Fibroblast of pulmonary artery (primary cell): ENCODE data around the gene TRIO.

Source experiments
- DNase-seq: peaks from one replicate; pipeline ENCODE4 v3.0.0-alpha.2; 2010; ENCODE audit warnings: low read depth
- H3K4me3 ChIP-seq: replicated peaks from 2 replicates; pipeline ENCODE4 v1.5.1; 2011; ENCODE audit warnings: low read depth, mild to moderate bottlenecking, control low read depth, low read length, moderate library complexity
- TF ChIP-seq, protein P1 (sequence below): IDR thresholded peaks from 2 replicates; pipeline ENCODE4 v1.5.1; 2011; ENCODE audit warnings: mild to moderate bottlenecking, control low read depth, low read length, inconsistent platforms; ENCODE audit errors: missing control alignments

The TRIO gene

GRCh38 chr5:14187660-14188059, 44.5 kb downstream of the TRIO start:
- DNase-seq, result peak; percentile 71
- no peak overlapping the region for H3K4me3 ChIP-seq
- TF ChIP-seq, protein P1, sequence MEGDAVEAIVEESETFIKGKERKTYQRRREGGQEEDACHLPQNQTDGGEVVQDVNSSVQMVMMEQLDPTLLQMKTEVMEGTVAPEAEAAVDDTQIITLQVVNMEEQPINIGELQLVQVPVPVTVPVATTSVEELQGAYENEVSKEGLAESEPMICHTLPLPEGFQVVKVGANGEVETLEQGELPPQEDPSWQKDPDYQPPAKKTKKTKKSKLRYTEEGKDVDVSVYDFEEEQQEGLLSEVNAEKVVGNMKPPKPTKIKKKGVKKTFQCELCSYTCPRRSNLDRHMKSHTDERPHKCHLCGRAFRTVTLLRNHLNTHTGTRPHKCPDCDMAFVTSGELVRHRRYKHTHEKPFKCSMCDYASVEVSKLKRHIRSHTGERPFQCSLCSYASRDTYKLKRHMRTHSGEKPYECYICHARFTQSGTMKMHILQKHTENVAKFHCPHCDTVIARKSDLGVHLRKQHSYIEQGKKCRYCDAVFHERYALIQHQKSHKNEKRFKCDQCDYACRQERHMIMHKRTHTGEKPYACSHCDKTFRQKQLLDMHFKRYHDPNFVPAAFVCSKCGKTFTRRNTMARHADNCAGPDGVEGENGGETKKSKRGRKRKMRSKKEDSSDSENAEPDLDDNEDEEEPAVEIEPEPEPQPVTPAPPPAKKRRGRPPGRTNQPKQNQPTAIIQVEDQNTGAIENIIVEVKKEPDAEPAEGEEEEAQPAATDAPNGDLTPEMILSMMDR, result no peak

- TF ChIP-seq, protein P1, result no peak
- H3K4me3 ChIP-seq, result no peak overlapping the region
- DNase-seq, result no peak
These were observed 45.6 kb downstream of the TRIO start for GRCh38 chr5:14188778-14189177.

DNA sequence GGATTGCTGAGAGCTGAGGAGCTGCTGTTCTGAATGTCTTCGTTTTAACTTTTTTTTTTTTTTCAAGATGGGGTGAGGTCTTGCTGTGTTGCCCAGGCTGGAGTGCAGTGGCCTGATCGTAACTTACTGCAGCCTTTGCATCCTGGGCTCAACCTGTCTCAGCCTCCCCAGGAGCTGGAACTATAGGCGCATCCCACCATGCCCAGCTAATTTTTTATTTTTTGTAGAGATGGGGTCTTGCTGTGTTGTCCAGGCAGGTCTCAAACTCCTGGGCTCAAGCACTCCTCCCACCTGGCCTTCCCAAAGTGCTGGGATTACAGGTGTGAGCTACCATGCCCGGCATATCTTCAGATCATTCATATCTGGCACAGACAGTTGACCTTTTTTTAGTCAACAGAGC, 46.5 kb downstream of the TRIO start:
- H3K4me3 ChIP-seq, result peak overlapping the region; percentile 26
- TF ChIP-seq, protein P1, result no peak
- no peak for DNase-seq

- peak overlapping the region; percentile 26 for H3K4me3 ChIP-seq
- DNase-seq, result peak; percentile 97
- TF ChIP-seq, protein P1, result no peak
These were observed 47.3 kb downstream of the TRIO start for GRCh38 chr5:14190194-14191164.

DNA sequence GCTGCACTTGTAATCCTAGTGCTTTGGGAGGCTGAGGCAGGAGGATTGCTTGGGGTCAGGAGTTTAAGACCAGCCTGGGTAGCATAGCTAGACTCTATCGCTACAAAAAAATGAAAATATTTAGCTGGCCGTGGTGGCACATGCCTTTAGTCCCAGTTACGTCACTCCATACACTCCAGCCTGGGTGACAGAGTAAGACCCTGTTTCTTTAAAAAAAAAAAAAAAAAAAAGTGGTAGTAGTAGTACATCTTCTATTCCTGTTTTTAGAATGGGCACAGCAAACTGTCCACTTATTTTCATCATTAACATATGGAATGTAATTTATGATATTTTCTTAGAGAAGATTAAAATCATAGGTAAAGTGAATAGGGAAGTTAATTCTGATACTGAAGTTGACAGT, 48.2 kb downstream of the TRIO start:
- no peak overlapping the region for H3K4me3 ChIP-seq
- no peak for DNase-seq
- TF ChIP-seq, protein P1, result no peak

DNA sequence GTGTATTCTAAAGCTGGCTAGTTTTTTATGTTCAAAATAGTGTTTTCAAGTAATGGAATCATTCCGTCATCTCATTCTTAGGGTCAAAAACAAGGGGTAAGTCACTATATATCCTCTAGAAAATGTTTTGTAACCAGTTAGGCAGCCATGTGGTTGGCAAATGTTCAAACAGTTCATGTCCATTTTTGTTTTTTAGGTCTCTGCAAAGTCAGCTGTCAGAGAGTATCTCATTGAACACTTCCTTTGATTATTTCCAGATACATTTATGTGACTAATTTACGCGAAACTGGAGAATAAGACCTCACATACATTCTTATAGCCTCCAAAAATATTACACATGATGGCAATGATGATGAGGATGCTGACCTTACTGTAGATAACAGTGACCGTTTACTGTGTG, 50.4 kb downstream of the TRIO start:
- TF ChIP-seq, protein P1, result no peak
- H3K4me3 ChIP-seq, result no peak overlapping the region

More for the DNA sequence above, 50.4 kb downstream of the TRIO start:
- peak; percentile 65 for DNase-seq
